NCI-H1105 (cell line): ENCODE measurements around the gene SPSB1.

Experiments
- DNase-seq: peaks from one replicate; lab custom pipeline; 2025; lab: John Stamatoyannopoulos, UW

The SPSB1 gene

GRCh38 chr1:9344426-9345200 lies 51.9 kb downstream of the SPSB1 start:
- no peak for DNase-seq

DNA sequence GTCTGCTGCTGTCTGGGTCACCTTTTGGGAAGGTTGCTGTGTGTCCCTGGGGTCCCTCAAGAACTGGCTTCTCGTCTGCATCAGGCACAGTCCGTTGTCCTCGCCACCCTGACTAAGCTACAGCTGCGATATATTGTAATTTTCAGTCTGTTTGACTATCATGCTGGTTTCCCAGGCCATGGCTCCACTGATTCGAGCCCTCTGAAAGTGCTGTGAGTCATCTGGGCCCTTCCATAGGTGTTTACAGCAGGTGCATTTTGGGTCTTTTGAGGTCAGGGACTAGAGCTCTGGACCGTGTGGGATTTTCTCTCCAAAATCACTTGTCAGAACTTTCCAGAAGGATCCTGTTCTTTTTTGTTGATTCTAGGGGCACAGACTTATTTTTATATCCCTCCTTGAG lies 52.8 kb downstream of the SPSB1 start:
- DNase-seq: no peak

DNA sequence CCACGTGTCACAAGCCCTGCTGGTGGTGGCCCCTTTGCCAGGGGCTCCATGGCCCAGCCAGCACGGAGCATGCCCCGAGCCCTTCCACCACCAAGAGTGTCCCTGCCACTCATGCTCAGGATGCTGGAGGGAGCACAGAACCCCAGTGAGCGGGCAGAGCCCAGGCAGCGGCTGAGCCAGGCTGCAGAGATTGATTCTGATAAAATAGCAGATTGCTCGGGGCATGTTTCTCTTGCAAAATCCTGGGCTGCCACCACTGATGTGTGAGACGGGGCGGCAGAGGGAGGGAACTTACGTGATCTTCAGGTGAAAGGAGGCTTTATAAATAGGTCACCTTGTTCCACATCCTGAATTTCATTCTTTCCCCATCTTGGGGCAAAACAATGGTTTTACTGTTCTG lies 53.2 kb downstream of the SPSB1 start:
- no peak for DNase-seq

- no peak for DNase-seq
Measured at GRCh38 chr1:9346566-9346965, 53.9 kb downstream of the SPSB1 start.

DNA sequence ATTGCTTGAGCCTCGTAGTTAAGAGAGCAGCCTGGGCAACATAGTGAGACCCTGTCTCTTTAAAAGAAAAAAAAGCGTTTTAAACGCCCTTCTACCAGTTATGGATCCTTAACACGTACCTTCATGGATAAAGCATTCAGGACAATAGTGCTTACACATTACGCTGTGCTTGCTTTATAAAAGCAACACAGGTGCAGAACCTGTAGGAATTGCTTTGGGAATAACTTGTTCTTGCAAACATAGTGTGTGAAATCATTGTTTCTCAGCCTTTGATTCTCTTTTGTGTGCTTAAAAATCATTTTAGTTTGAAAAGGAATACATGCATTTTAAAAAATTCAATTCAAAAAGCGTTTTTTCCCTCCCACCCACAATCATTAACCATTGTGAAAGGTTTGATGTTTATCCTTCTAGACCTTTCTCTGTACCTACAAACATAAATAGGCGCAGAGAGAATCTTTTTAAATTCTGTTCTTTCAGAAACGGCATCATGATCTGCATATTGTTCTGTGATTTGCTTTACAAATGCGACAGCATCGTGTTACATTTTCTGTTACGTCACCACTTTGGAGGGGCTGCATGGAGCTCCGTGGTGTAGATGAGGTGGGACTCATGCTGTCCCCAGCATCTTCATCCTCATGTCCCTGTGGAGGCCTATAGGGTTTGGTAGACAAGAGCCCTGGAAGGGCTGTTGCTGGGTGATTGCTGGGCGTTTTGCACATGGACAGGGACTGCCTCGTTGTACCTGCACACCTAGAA lies 54.6 kb downstream of the SPSB1 start:
- no peak for DNase-seq

GRCh38 chr1:9349331-9349851 lies 56.7 kb downstream of the SPSB1 start:
- DNase-seq: no peak

DNA sequence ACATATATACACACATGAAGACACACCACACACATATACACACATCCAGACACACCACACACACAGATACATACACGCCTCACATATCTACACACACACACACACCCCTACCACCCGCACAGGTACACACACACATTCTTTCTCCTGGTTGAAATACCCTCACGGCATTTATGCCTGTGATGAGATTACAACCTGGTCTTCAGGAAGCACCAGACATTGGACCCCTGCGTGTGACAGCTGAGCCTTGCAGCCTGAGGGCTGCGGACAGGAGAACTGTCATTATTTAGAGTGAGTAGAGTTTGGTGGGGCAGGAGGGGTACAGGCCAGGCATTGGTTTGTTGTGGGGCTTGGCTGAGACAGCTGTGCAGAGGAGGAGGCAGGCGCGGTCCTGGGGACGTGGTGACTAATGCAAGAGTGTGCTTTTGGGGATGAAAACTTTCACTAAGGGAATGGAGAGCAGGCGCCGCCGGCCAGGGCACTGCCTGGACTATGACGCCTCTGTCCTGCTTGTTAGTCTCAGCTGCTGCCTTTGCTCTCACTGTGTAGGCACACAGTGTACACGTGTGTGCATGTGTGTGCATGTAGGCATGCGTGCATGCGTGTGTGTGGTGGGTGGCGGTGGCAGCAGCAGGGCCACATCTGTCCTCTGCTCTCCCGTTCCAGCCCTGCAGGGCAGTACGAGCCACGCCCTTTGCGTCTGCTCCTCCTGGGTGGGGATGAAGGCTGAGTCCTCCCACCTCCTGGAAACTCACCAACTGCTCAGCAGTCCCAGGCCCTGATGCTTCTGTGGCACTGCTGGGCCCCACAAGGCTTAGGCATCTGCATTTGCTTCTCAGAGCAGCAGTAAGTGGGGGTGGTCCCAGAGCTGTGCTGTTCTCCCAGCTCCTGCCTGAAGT lies 57.6 kb downstream of the SPSB1 start:
- DNase-seq: no peak

- no peak for DNase-seq
Measured at GRCh38 chr1:9350960-9351359, 58.3 kb downstream of the SPSB1 start.

DNA sequence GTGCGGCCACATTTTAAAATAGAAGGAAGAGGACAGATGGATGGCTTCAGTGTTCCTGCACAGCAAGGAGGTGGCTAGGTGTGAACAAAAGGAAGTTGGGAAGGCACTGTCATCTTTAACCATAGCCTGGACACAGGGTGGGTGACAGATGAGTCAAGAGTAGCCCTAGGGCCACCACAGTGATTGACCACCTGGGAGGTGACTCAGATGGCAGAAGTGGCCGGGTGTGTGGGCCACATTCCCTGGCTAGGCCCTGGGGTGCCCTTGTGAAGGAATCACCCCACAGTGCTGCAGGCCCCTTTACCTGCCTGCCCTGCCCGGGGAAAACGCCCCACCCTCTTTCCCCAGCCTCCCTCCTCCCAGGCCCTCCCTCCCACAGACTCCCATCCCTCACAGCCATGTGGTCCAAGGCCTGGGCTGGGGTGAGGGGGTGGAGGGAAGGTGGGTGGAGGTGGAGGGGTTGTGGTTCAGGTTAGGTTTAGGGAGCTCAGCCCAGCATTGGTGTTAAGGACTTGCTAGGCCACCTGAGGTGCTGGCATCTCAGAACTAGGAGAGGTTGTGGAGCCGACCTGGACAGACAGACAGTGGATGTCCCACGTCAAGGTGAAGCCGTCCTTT lies 59.1 kb downstream of the SPSB1 start:
- no peak for DNase-seq

- DNase-seq: no peak
Measured at GRCh38 chr1:9352377-9353134, 59.9 kb downstream of the SPSB1 start.

- no peak for DNase-seq
Measured at GRCh38 chr1:9355503-9355902, 62.8 kb downstream of the SPSB1 start.

- DNase-seq: no peak
Measured at GRCh38 chr1:9356021-9356420, 63.3 kb downstream of the SPSB1 start.

DNA sequence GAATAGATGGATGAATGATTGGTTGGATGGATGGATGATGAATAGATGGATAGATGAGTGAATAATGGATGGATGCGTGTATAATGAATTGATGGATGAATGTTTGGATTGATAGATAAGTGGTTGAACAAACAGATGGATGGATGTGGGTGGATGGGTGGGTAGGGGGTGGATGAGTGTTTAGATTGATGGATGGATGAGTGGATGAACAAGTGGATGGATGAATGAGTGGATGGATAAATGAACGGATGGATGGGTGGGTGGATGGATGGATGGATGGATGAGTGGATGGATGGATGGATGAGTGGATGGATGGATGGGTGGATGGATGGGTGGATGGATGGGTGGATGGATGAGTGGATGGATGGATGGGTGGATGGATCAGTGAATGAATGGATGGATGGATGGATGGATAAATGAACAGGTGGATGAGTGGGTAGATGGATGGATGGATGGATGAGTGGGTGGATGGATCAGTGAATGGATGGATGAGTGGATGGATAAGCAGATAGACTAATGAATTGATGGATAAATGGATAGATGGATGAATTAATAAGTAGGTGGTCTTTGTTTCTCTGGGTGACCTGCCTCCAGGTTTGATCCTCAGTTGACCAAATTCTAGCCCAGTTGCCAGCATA lies 64.3 kb downstream of the SPSB1 start:
- DNase-seq: no peak

DNA sequence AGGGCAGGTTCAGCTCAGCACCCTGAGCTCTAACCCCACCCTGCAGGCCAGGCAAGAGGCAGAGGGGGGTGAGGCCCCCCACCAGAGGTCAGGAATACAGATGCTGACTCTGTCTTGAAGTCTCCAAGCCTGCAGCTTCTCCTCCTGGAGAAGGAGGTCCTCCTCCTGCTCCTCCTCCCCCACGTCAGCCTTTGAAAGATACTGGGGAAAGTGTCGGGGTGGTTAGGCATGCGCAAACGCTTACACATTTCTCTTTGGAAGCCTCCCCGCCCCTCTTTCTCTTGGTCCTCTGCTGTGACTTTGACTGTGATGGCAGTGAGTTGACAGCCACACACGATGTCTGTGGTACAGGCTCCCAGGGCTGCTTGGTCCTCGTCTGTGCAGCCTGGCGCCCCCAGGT lies 65.3 kb downstream of the SPSB1 start:
- no peak for DNase-seq

DNA sequence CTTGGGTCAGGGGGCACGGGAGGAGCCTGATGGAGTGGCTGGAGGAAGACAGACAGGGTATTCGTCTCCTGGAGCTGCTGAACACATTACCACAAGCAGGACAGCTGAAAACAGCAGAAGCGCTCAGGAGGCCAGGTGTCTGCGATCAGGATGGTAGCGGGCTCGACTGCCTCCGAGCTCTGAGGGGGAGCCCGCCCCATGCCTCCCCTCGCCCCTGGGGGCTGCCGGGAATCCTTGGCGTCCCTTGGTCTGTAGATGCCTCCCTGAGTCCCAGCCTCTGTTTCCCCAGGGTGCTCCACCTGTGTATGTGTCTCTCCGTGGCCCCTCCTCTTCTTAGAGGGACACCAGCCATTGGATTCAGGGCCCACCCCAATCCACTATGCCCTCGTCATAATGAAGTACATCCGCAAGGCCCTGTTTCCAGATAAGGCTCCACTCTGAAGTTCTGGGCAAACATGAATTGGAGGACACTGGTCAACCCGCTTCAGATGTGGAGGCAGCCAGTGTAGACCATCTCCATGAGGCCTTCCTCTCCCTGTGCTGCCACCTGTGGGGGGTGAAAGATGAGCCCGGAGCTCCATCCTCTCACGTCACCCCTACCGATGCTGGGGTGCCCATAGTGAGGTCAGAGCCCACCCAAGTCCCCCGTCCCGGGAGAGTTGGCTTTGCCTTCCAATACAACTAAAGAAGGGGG lies 67.8 kb downstream of the SPSB1 start:
- no peak for DNase-seq

DNA sequence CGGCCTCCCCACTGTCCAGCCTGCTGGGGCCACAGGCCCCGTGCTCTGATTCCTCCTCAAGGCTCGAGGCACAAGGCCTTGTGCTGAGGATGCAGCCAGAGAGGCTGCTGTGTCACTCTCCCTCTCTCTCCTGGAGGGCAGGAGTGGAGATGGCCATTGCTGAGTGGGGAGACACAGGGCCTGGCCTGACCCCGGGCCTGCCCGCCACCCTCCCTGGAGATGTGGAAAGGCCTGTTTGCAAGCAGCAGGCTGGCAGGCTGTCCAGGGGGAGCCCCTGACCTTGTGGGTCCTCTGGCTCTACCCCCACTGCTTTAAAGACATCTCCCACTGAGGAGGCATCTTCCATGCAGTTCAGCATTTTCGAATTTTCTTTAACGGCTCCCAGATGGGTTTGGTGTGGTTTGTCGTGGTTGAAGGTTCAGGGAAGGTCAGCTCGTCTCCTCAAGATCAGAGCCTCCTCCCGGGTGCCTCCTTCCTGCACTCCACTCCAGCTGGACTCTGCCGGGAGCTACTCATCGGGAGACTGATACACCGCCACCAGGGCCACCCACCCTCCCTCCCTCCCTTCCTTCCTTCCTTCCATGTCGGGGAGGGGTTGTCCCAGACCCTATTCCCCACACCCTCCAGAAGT lies 69.1 kb downstream of the SPSB1 start:
- no peak for DNase-seq

GRCh38 chr1:9362488-9362887 lies 69.8 kb downstream of the SPSB1 start:
- no peak for DNase-seq

DNA sequence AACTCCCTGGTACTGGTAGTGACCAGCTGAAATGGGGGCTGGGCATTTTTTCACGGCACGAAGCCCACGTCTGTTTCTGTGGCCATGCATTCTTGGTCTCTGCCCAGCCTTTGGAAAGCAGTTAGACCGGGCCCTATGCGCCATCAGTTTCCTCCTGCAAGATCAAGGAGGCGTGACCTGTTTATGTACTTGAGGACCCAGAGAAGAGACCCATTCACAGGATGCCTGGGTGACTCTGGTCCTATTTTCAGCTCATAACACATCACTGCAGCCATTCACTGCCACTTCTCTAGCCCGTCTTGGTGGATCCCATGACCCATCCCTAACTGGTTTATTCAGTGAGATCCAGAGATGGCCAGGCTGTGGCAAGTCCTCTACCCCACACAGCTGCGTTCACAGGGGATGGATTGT lies 70.4 kb downstream of the SPSB1 start:
- DNase-seq: no peak

- DNase-seq: no peak
Measured at GRCh38 chr1:9366298-9366697, 73.6 kb downstream of the SPSB1 start.
